ENCODE results near the gene FAM153A.
"Not testable (repeated sequence)": the region's sequence is repeated elsewhere in the genome, so short reads cannot be mapped to it uniquely, and the experiment has no call there.

FAM153A gene

DNA sequence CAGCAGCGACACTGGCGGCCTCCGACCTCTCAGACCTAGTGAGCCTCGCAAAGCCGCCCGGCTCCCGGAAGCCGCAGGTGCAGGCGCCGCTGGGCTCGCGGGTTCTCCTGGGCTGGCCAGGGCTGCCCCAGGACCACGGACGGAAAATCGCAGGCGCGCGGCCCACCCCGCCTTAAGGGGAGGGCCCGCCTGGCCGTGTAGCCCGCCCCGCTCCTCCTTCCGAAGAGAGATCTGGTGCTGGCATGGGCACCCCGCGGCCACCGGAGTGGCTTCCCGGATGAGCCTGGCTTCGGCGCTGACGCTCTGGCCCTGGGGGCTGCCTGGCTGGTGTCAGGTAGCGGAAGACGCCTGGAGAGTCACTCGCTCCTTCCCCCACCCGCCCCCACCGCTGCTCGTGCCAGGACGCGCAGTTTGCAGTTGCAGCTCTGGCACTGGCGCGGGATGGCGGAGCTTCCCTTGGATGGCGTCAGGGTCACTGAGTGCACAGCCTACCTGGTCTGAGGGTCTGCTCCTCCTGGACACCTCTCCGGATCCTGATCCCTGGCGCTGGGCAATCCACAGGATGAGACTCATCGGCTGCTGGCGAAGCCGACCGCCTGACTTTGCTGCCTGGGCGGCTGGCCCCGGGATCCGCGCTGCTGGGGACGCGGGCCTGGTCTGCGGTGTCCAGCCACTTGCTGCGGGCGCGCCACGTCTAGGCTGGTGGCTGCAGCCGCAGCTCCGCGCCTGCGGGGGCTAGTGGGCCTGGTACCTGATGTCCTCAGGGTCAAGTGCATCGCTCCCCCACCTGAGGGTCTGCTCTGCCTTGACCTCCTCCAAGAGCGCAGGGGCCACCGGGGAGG is at the start of gene FAM153A:
Gene FAM153A (minus strand): TSS at position 108 of the 842 bp plus-strand sequence.
- not testable (repeated sequence) for DNase-seq (ENCODE audit: low read depth)

DNA sequence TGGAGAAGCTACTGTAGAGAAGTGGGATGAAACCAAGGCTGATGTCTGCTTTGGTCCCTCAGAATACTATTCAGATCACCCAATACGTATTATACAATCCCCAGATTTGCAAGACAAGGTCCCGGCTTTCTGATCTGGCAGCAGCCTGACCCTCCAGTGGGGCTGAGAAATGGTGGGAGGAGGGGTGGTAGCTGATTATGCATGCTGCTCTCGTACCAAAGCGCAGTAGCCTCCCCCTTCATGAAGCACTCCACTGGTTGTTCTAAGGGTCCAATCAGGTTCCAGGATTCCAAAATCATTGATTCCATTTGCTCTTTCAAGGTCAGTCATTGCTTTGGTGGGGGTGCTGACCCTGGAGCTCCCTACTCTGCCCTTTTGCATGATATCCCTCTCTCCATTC is 49.6 kb upstream of the FAM153A start:
- DNase-seq (ENCODE audit: low read depth) = not testable (repeated sequence)

DNA sequence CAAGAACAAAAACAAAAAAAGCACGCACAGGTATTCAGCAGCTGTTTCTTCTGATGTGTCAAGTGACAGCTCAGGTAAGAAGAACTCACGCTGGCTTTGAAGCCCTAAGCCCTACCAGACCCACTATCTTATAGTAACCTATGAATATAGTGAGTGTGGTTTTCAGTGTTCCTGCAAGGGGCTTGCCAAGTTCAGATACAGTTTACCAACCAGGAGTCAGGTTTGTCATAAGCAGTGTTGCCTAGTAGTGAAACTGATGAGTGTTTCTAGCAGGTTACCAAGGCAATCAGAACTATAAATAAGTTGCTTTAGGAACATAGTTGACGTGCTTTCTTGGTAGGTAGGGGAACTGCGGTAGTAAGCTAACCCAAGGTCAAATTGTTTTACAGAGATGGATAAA is 43.4 kb upstream of the FAM153A start:
- DNase-seq (ENCODE audit: low read depth) = not testable (repeated sequence)

DNA sequence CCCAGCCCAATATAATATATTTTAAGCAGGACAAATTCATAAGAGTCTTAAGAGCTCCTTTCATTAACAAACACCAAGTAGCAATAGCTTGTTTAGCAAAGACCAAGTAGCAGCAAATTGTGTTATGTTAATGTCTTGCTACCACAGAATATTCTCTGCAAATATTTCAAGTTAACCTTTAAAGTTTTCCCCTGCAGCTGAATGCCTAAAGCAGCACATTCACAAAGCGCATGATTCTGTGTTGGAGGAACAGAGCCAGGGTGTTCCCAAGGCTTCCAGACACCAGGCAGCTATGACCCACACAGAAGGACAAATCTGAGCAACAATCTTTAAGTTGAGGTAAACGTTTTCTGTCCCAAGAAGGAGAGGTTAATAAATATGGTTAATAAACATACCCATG is 42.1 kb upstream of the FAM153A start:
- not testable (repeated sequence) for DNase-seq (ENCODE audit: low read depth)

DNA sequence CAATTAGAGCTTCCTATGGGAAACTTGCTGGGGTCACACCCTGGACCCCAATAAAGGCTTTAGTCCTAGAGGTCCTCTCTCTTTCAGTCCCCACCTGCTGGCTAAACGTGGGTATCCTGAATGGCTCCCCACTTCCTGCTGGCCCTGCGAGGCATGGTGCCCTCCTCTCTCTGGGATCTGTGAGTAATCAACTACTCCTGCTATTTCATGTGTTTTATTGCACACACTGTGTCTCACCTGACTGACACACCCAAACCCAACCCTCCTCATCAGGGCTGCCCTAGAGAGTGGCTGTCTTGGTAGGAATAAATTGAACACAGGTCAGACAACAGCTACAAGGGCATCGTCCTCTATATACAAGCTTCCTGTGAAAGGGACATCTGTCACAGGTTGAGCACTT is 39.8 kb upstream of the FAM153A start:
- not testable (repeated sequence) for DNase-seq (ENCODE audit: low read depth)

DNA sequence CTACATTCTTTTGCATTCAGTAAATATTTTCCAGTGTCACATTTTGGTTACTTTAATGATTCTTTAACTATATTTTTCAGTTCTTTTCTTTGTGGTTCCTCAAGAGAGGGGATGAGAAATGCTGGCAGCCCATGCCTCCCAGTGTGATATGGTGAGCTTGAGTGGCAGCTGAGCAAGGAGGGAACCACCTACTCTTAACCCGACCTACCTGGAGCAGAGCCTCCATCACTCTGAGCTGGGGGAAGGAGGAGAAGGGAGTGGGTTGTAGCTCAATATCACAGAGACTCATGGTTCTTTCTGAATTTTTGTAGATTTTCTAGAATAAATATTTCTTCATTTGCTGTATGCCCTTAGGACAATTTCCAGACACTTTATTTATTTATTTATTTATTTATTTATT is 37.0 kb upstream of the FAM153A start:
- DNase-seq (ENCODE audit: low read depth) = not testable (repeated sequence)

DNA sequence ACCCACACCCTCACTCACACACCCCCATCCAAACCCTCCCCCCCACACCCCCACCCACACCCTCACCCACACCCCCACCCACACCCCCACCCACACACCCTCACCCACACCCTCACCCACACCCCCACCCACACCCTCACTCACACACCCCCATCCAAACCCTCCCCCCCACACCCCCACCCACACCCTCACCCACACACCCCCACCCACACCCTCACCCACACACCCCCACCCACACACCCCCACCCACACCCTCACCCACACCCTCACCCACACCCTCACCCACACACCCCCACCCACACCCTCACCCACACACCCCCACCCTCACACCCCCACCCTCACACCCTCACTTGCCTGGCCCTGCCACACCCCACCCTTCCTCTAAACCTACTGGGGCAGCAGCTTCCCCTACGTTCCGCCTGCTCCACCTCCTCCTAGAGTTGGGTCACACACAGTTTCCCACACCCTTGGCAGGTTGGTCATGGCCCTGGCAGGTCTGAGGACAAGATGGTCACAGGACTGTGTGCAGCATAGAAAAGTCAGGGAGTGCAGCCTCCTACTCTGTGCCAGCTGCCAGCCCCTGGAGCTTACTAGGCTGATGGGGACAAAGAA is 30.2 kb upstream of the FAM153A start:
- DNase-seq (ENCODE audit: low read depth) = not testable (repeated sequence)

DNA sequence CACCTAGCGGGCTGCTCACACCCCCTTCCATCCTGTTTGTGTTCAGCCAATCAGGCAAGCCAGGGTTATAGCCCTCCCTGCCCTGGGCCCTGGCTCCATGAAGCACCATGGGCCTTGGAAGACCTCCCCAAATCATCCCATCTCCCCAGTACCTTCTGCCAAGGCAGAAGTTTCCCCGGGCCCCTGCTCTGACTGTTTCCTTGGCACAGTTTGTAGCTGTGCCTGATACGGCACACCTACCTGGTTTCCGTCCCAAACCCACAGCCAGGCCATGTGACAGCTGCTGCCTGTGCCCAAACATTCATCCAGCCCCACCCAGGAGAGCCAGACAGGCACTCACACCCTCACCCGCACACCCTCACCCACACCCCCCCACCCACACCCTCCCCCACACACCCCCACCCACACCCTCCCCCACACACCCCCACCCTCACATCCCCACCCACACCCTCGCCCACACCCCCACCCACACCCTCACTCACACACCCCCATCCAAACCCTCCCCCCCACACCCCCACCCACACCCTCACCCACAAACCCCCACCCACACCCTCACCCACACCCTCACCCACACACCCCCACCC is 29.6 kb upstream of the FAM153A start:
- not testable (repeated sequence) for DNase-seq (ENCODE audit: low read depth)

DNA sequence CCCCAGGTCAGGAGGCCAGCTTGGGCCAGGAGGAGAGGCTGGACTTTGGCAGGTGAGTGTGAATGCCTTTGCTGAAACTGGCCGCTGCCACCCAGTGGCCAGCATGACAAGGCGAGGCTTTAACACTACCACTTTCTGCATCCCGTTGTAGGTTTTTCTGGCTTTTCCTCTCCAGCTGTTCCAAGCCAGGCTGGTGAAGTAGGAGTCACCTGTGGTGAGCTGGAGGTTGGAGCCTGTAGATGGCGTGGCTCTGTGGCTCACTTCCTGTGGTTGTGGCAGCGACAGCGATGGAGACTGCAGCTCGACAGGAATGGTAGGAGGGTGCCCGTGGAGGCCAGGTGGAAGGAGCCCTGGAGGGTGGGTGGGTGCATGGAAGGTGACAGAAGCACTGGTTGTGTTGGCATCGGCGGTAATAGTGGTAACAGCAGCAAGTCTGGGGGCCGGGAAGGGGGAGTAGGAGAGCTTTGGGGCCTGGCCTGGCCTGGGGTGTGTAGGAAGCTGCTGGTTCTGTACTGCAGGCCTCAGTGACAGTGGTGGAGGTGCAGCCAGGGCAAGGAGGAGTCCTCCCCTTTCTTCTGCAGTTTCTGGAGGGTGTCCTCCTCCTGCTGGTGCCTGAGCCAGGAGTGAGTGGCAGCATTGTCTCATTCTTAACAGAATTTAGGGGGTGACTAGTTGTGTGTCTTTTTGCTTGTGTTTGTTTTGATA is 26.7 kb upstream of the FAM153A start:
- not testable (repeated sequence) for DNase-seq (ENCODE audit: low read depth)

DNA sequence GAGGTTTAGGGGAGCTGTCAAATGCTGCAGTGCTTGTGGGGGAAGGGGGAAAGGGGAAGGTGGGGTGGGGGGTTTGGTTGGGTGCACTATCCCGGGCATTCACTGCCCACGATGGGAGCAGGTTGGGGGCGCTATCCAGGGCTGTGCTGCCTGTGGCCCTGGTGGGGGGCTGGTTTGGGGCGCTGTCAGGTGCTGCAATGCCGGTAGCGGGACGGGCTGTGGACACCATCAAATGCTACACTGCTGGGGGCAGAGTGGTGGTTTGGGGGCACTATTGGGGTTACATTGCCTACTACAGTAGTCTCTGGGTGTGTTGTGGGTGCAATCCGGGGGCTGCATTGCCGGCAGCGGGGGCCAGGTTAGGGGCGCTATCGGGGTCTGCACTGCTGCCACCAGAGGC is 25.7 kb upstream of the FAM153A start:
- not testable (repeated sequence) for DNase-seq (ENCODE audit: low read depth)

DNA sequence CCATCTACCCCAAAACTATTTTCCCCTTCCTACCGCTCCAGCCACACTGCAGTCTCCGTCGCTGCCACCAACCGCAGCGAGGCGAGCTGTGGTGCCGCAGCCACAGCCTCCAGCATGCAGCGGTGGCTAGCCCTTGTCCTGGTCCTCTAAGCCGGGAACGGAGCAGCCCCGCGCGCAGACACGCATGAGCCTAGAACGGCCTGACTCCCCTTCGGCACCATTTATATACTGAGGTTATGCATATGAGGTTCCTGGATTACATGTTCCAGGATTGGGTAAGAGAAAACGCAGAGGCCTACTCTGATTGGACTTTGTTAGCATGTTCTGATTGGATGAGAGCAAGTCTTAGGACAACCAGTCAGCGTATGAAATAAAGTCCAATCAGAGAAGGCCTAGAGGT is 24.6 kb upstream of the FAM153A start:
- not testable (repeated sequence) for DNase-seq (ENCODE audit: low read depth)

DNA sequence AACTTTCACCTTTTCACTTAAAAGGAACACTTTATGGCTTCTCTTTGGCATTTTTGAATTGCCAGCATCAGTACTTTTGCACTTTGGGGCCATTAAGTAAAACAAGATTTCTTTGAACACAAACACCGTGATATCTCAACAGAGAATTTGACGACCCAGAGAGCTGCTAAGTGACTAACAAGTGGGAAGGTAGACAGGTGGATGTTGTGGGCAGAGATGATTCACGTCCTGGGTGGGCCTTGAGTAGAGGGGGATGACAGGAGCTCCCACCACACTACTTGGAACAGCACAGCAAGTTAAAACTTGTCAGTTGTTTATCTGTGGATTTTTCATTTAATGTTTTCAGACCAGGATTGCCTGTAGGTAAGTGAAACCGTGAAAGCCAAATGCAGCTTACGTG is 18.7 kb upstream of the FAM153A start:
- not testable (repeated sequence) for DNase-seq (ENCODE audit: low read depth)

DNA sequence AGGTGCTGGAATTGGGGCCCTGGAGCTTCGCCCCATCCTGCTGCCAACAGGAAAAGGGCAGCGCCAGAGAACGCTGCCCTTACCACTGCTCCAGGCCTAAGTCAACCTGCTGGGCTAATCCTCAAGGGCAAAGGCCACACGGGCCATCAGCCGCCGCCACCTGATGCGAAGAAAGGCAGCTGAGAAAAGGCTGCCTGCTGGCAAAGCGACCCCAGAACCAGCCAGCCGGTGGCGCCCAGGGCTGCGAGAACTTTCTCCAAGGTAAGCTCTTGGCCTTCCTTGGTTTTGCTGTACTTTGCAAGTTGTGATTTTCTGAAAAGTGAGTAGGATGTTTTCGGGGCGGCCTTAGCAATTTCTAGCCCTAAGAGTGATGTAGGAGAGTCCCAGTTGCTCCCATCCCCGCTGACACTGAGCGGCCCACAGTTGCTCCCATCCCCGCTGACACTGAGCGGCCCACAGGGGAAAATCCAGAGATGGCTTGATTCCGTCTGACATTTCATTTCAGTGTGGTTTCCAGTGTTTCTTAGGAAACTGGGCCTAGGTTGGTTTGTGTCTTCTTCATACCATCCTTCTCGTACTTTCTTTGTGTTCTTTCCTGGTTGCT is 15.6 kb upstream of the FAM153A start:
- not testable (repeated sequence) for DNase-seq (ENCODE audit: low read depth)

DNA sequence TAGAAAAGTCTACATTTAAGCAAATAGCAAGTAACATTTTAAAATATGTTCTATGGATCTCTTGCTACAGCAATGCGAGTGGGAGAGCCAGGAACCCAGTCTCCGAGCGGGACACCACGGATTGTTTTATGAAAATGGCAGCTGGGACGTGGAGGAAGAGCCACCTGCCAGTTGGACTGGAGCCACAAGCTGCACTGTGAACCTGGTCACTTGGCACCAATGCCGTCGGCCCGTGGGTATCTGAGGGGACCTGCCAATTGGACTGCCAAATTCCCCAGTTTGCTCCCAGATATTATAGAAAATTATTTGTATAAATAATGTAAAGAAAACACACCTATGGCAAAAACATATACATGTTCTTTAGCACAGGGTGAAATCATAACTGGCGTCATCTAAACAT is 10.6 kb upstream of the FAM153A start:
- DNase-seq (ENCODE audit: low read depth) = not testable (repeated sequence)

DNA sequence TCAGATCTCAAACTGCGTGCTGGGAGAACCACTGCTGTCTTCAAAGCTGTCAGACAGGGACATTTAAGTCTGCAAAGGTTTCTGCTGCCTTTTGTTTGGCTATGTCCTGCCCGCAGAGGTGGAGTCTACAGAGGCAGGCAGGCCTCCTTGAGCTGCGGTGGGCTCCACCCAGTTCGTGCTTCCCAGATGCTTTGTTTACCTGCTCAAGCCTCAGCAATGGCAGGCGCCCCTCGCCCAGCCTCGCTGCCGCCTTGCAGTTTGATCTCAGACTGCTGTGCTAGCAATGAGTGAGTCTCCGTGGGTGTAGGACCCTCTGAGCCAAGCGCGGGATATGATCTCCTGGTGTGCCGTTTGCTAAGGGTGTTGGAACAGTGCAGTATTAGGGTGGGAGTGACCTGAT is 8.9 kb upstream of the FAM153A start:
- not testable (repeated sequence) for DNase-seq (ENCODE audit: low read depth)

DNA sequence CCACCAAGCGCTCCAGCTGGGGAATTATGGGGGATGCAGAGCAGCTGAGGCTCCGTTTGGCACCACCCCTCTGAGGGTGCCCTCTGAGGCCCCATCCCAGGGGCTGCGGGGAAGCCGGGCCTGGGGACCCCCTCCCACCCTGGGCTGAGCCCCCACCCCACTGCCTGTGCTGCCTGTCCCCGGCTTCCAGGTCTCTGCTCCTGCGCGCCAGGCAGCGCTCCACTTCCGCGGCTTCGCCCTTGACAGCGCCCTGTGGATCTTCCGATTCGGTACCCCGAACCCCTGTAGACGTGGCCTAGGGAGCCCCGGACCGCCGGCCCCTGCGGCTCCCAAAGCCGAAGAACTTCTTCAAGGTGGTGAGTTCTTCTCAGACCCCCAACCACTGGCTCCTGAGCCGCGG is 530 bp downstream of the FAM153A start:
- not testable (repeated sequence) for DNase-seq (ENCODE audit: low read depth)

DNA sequence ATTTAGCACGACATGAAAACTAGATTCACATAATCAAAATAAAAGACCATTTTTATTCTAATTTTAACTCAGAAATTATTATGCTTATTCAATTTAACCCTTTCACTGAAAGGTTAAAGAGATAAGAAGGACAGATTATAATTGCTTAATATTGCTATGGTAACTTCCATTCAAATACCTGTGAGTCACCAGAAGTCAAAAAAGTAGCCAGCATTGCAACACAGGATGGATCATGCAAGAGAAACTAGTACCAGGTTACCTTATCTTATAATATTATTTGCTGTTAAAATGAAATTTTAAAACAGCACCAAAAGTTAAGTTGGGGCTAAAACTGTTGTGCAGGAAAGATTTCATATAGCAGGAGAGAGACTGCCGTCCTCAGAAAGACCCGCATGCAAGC is 11.5 kb downstream of the FAM153A start:
- not testable (repeated sequence) for DNase-seq (ENCODE audit: low read depth)

DNA sequence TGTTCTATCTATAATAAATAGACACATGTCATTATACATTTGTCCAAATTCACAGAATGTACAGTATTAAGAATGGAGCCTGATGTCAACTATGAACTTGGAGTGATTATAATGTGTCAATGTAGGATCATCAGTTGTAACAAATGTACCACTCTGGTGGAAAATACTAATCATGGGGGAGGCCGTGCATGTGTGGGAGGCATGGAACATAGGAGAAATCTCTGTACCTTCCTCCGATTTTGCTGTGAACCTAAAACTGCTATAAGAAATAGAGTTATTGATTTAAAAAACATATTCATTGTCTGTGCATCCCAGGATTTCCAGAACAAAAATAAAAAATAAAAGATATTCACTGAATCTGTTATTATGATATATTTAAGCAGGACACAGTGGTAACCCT is 12.1 kb downstream of the FAM153A start:
- not testable (repeated sequence) for DNase-seq (ENCODE audit: low read depth)

DNA sequence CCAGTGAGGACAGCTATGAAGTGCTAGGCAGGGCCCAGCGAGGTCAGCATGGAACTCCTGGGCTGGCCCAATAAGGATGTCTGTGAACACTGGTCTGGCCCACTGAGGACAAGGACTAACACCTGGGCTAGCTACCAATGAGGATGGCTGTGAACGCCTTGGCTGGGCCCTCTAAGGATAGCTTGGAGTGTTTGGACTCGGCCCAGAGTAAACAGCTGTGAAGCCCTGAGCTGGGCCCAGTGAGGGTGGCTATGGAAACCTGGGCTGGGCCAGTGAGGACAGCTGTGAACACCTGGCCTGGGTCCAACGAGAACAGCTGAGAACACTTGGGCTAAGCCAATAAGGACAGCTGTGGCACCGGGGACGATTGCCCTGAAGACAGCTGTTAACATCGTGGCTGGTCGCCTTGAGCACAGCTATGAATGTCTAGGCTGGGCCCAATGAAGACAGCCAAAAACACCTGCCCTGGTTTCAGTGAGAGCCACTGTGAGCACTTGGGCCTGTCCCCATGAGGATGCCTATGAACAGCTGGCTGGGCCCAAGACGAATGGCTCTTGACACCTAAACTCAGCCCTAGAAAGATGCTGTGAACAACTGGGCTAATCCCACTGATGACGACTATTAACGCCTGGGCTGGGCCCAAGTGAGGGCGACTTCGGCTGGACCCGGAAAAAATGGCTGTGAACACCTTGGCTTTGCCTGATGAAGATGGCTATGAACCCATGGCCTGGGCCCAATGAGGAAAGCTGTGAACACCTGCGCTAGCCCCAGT is 18.8 kb downstream of the FAM153A start:
- DNase-seq (ENCODE audit: low read depth) = not testable (repeated sequence)

DNA sequence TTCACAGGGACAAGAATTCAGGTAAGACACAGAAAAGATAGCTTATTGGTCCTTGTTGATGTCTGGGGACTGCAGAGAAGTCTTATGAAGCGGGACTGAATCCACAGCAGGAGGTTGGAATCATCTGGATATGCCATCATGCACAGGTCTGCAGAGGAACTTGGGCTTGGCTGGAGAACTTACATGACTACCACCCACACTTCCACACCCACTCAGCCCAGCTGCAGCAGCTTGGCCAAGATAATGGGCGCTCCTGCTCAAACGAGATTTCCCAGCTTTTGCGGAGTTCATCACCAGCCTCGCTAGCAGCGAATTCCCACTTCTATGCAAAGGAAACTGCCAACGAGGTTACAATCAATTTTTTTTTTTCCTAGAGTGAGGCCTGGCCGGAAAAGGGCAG is 21.7 kb downstream of the FAM153A start:
- DNase-seq (ENCODE audit: low read depth) = not testable (repeated sequence)

DNA sequence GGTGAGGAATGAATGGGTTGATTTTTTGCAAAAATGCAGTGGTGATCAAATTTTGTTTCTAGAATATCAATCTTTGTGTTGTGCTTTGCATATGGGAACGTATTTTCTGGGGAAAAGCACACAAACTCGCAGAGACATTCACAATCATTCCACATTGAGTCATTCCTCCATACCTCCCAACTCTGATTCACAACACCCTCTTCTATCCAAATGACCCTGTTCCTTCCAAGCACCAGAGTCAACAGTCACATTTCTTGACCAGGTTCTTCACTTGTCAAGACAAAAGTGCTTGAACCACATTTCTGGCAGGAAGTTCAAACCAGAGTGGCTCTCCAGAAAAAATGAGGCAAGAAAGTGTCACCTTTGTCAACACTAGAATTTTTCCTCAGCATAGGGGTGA is 35.3 kb downstream of the FAM153A start:
- not testable (repeated sequence) for DNase-seq (ENCODE audit: low read depth)
